ENCODE measurements around the gene ZRSR2. TPM values are rescaled to one million over a fixed set of nuclear protein-coding genes. Genes with fewer than 3 reads are reported as not detected.

The ZRSR2 gene
- total RNA-seq, 1 experiment from 2014 or later, result 3.0 TPM

- in situ Hi-C loops (cut with HindIII; ENCODE audit: low pct_unique_long_range_greater_than_20kb, low sequenced_read_pairs) (no loop called here), intact Hi-C loops (cut with micrococcal nuclease; ENCODE audit: unreplicated experiment) (no loop called here)
- H3K9me3 ChIP-seq (ENCODE audit: control insufficient read depth, insufficient read depth, low read depth, low read length), result no peaks in the 10 kb centered on the region
- H3K27ac ChIP-seq (ENCODE audit: low read length), result peak overlapping the region; percentile 7; the same call in 1 of the 2 replicates
- peak overlapping the region; percentile 56 to 66 for H3K4me3 ChIP-seq (ENCODE audit: low read depth in 2 of 2, low read length in 2 of 2)
- no TSS peak for BruUV-seq (replicated peaks)
- POLR2A ChIA-PET, result no interaction called here
- no peaks in the 10 kb centered on the region for H3K4me1 ChIP-seq (ENCODE audit: control insufficient read depth, insufficient read depth, low read length)
- TF ChIP-seq REST (IDR thresholded peaks at IDR 0.05; ENCODE audit: insufficient read depth in 1 of 2, low read depth in 2 of 2, low read length in 1 of 2) (no peak), SIN3A (IDR thresholded peaks at IDR 0.05; ENCODE audit: borderline replicate concordance, insufficient read depth, low read depth, low read length) (no peak), TCF7L2 (IDR thresholded peaks at IDR 0.05; ENCODE audit: low read depth, low read length) (peak; percentile 40; the same call in 1 of the 2 replicates), CTCF (IDR thresholded peaks at IDR 0.05) (peak; percentile 46), POLR2AphosphoS5 (IDR thresholded peaks at IDR 0.05; ENCODE audit: low read depth, low read length) (no peak)
- ATAC-seq (peak; percentile 68), DNase-seq (ENCODE audit: low read depth, low spot score) (no peak)
- no peaks in the 10 kb centered on the region for H3K36me3 ChIP-seq (ENCODE audit: control insufficient read depth, insufficient read depth, low read length)
- no peaks in the 10 kb centered on the region for H3K27me3 ChIP-seq (ENCODE audit: control insufficient read depth, insufficient read depth, low read length)
- CTCF ChIA-PET, result no interaction called here
These were observed 63.9 kb downstream of the ZRSR2 start for GRCh38 chrX:15854080-15854655.

- Histone ChIP-seq H3K36me3 (ENCODE audit: control insufficient read depth, insufficient read depth, low read length) (no peaks in the 10 kb centered on the region), H3K4me1 (ENCODE audit: control insufficient read depth, insufficient read depth, low read length) (no peaks in the 10 kb centered on the region), H3K9me3 (ENCODE audit: control insufficient read depth, insufficient read depth, low read depth, low read length) (no peaks in the 10 kb centered on the region), H3K4me3 (ENCODE audit: low read depth in 2 of 2, low read length in 2 of 2) (peak within 1 kb of the TSS; percentile 56 to 66), H3K27me3 (ENCODE audit: control insufficient read depth, insufficient read depth, low read length) (no peaks in the 10 kb centered on the region), H3K27ac (ENCODE audit: low read length) (peak within 1 kb of the TSS; percentile 12)
- POLR2A ChIA-PET, result no interaction called here
- DNase-seq (ENCODE audit: low read depth, low spot score) (peak; percentile 42), ATAC-seq (peak; percentile 96)
- TF ChIP-seq POLR2AphosphoS5 (IDR thresholded peaks at IDR 0.05; ENCODE audit: low read depth, low read length) (peak; percentile 36; the same call in 1 of the 2 replicates), TCF7L2 (IDR thresholded peaks at IDR 0.05; ENCODE audit: low read depth, low read length) (no peak)
- CTCF ChIA-PET, result no interaction called here
- in situ Hi-C loops (cut with HindIII; ENCODE audit: low pct_unique_long_range_greater_than_20kb, low sequenced_read_pairs) (no loop called here), intact Hi-C loops (cut with micrococcal nuclease; ENCODE audit: unreplicated experiment) (no loop called here)
- BruUV-seq (replicated peaks), result no TSS peak
These were observed 64.7 kb downstream of the ZRSR2 start, which contains the start of gene AP1S2 for GRCh38 chrX:15854712-15855567. TSS of gene AP1S2 (minus strand) at chrX:15854813. CDS start at chrX:15852524, 2,289 bp downstream.
